OCI-LY1 (cell line): ENCODE measurements around the gene IGSF5.
"Not testable (repeated sequence)": the region's sequence is repeated elsewhere in the genome, so short reads cannot be mapped to it uniquely, and the experiment has no call there.

Source experiments
- H2AFZ ChIP-seq: fragments of 200-600 bp; sonication (generic), shearing (Covaris generic); 2 replicates; pipeline ENCODE4 v1.6.0; 2014; ENCODE audit warnings: antibody characterized with exemption, mild to moderate bottlenecking, low read length
- H3F3A ChIP-seq: fragments of 200-600 bp; sonication (generic), shearing (Covaris generic); 2 replicates; pipeline ENCODE4 v1.6.0; 2014; ENCODE audit warnings: mild to moderate bottlenecking, antibody characterized with exemption, low read length, moderate library complexity; ENCODE audit not compliant: insufficient read depth
- H3K27ac ChIP-seq: fragments of 200-600 bp; sonication (generic); 2 replicates; pipeline ENCODE4 v1.5.1; 2014; ENCODE audit warnings: low read length, mixed run types, mild to moderate bottlenecking, low read depth; ENCODE audit not compliant: poor library complexity, severe bottlenecking
- H3K27me3 ChIP-seq: fragments of 200-600 bp; sonication (generic); 2 replicates; pipeline ENCODE4 v1.6.0; 2014; ENCODE audit warnings: antibody characterized with exemption, mild to moderate bottlenecking, low read length, moderate library complexity; ENCODE audit not compliant: insufficient read depth
- H3K36me3 ChIP-seq: fragments of 200-600 bp; sonication (generic); 2 replicates; pipeline ENCODE4 v1.6.1; 2014; ENCODE audit warnings: mild to moderate bottlenecking, antibody characterized with exemption, low read length, moderate library complexity, mixed read lengths; ENCODE audit not compliant: insufficient read depth
- H3K4me1 ChIP-seq: fragments of 200-600 bp; sonication (generic); 2 replicates; pipeline ENCODE4 v1.5.1; 2014; ENCODE audit warnings: mild to moderate bottlenecking, low read length, moderate library complexity; ENCODE audit not compliant: insufficient read depth, severe bottlenecking
- H3K4me2 ChIP-seq: fragments of 200-600 bp; sonication (generic), shearing (Covaris generic); 2 replicates; pipeline ENCODE4 v1.6.1; 2014; ENCODE audit warnings: low read length
- H3K4me3 ChIP-seq: fragments of 200-600 bp; sonication (generic); 2 replicates; pipeline ENCODE4 v1.5.1; 2014; ENCODE audit warnings: low read length, low read depth, mild to moderate bottlenecking, mixed read lengths; ENCODE audit not compliant: poor library complexity, severe bottlenecking
- H3K79me2 ChIP-seq: fragments of 200-600 bp; shearing (Covaris generic); 2 replicates; pipeline ENCODE4 v1.6.1; 2016; ENCODE audit warnings: mixed run types, low read length, mixed read lengths; ENCODE audit not compliant: insufficient read depth
- H3K9ac ChIP-seq: fragments of 200-600 bp; sonication (generic), shearing (Covaris generic); 2 replicates; pipeline ENCODE4 v1.6.1; 2014; ENCODE audit warnings: mild to moderate bottlenecking, low read length, mixed read lengths
- H3K9me2 ChIP-seq: fragments of 200-600 bp; sonication (generic), shearing (Covaris generic); 2 replicates; pipeline ENCODE4 v1.6.1; 2014; ENCODE audit warnings: low read depth, mild to moderate bottlenecking, low read length, mixed read lengths
- H3K9me3 ChIP-seq: fragments of 200-600 bp; shearing (Covaris generic); 2 replicates; pipeline ENCODE4 v1.6.1; 2014; ENCODE audit warnings: low read length, mixed read lengths
- H4K20me1 ChIP-seq: fragments of 200-600 bp; sonication (generic), shearing (Covaris generic); 2 replicates; pipeline ENCODE4 v1.6.0; 2016; ENCODE audit warnings: mild to moderate bottlenecking, low read length; ENCODE audit not compliant: insufficient read depth
- CTCF ChIP-seq: fragments of 200-600 bp; sonication (generic), shearing (Covaris generic); IDR thresholded peaks from 2 replicates; pipeline ENCODE4 v1.5.1; 2017; ENCODE audit warnings: mild to moderate bottlenecking, antibody characterized with exemption, low read length, moderate library complexity, mixed read lengths
- EZH2 ChIP-seq: fragments of 200-600 bp; sonication (generic), shearing (Covaris generic); IDR thresholded peaks from 2 replicates; pipeline ENCODE4 v1.8.0; 2017; ENCODE audit warnings: borderline replicate concordance, mixed run types, mild to moderate bottlenecking, antibody characterized with exemption, low read length, moderate library complexity, mixed read lengths

The IGSF5 gene

DNA sequence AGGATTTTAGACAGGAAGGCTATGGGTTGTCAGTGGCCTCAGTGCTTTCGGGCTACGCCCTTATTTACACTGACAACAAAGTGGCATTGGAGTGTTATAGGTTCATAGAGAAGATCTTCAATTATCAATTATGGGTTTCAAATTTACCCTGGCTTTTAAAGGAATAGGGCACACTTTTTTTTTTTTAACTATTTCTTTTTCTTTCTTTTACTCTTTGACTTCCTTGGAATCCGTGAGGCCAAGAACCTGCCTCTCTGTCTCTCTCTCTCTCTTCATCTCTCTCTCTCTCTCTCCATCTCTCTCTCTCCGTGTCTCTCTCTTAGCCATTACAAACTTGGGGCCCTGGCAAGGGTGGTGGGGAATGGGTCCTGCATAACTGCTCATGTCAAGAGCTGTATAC is at the start of gene IGSF5:
IGSF5 (plus strand) TSS at position 301 of the 400 bp plus-strand sequence. CDS start 327 bp downstream, outside the sequence.
- H3K27me3 ChIP-seq, H3K27ac ChIP-seq, H3K79me2 ChIP-seq, H3K4me2 ChIP-seq, H3K9me2 ChIP-seq, H3K36me3 ChIP-seq, H2AFZ ChIP-seq, H3K4me3 ChIP-seq, H4K20me1 ChIP-seq, H3K9ac ChIP-seq, H3F3A ChIP-seq, H3K4me1 ChIP-seq, H3K9me3 ChIP-seq: not testable (repeated sequence)

DNA sequence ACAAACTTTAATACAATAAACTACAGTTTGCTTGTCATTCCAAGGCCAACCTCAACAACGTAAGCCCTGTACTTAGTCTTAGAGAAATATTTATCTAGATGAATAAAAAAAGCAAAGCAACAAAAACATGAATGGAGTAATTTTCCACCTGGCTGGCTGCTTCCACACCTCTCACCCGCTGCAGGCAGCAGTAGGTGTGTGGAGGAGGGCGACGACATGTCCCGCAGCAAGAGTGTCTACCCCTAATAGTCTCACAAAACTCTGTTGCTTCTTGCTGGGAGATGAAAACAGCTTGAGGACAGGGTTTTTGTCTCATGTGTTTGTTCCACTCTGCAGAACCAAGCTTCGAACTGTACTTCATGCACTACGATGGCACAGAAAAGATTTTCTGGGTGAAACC is 48.8 kb upstream of the IGSF5 start:
- no peaks in the 10 kb centered on the region for H3K79me2 ChIP-seq
- no peaks in the 10 kb centered on the region for H3K9me3 ChIP-seq
- H3K36me3 ChIP-seq: no peaks in the 10 kb centered on the region
- no peaks in the 10 kb centered on the region for H3K9me2 ChIP-seq
- no peaks in the 10 kb centered on the region for H3K27me3 ChIP-seq
- H2AFZ ChIP-seq: no peak overlapping the region
- no peaks in the 10 kb centered on the region for H3F3A ChIP-seq
- H3K9ac ChIP-seq: no peak overlapping the region
- no peak overlapping the region for H3K27ac ChIP-seq
- no peak overlapping the region for H3K4me3 ChIP-seq
- H3K4me1 ChIP-seq: no peaks in the 10 kb centered on the region
- TF ChIP-seq CTCF: no peak
- no peak for TF ChIP-seq EZH2
- no peak overlapping the region for H3K4me2 ChIP-seq
- H4K20me1 ChIP-seq: no peaks in the 10 kb centered on the region

DNA sequence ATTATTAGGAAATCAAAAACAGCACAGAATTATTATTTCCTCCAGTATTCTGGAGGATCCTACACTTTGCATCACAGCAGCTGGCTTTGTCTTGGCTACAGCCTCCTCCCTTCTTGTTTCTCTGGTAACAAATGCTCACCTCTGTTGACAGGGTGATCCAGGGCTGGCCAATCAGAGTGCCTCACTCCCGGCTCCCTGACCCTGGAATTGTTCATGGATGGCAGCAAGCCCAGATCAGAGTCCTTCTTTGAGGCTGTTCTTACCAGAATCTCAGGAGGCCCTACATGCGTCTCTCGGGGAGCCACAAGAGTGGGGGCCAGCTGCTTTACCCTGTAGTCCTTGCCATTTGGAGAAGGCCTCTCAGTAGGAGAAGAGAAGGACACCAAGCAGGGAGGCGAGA is 48.4 kb upstream of the IGSF5 start:
- H3F3A ChIP-seq: no peaks in the 10 kb centered on the region
- H3K9me2 ChIP-seq: no peaks in the 10 kb centered on the region
- no peaks in the 10 kb centered on the region for H4K20me1 ChIP-seq
- no peaks in the 10 kb centered on the region for H3K4me1 ChIP-seq
- H2AFZ ChIP-seq: no peak overlapping the region
- no peaks in the 10 kb centered on the region for H3K36me3 ChIP-seq
- no peak overlapping the region for H3K9ac ChIP-seq
- H3K79me2 ChIP-seq: no peaks in the 10 kb centered on the region
- no peak overlapping the region for H3K4me2 ChIP-seq
- H3K27ac ChIP-seq: no peak overlapping the region
- TF ChIP-seq CTCF (no peak), EZH2 (no peak)
- no peaks in the 10 kb centered on the region for H3K27me3 ChIP-seq
- no peak overlapping the region for H3K4me3 ChIP-seq
- no peaks in the 10 kb centered on the region for H3K9me3 ChIP-seq

GRCh38 chr21:39700318-39700717 is 44.7 kb upstream of the IGSF5 start:
- H3K4me1 ChIP-seq: no peaks in the 10 kb centered on the region
- no peaks in the 10 kb centered on the region for H3K9me3 ChIP-seq
- H4K20me1 ChIP-seq: no peaks in the 10 kb centered on the region
- H3F3A ChIP-seq: no peaks in the 10 kb centered on the region
- H3K27ac ChIP-seq: no peak overlapping the region
- H3K4me2 ChIP-seq: no peak overlapping the region
- no peak overlapping the region for H3K9ac ChIP-seq
- no peak for TF ChIP-seq CTCF
- no peak for TF ChIP-seq EZH2
- no peak overlapping the region for H2AFZ ChIP-seq
- H3K4me3 ChIP-seq: no peak overlapping the region
- H3K27me3 ChIP-seq: no peaks in the 10 kb centered on the region; the same call in 1 of the 2 replicates
- no peaks in the 10 kb centered on the region for H3K79me2 ChIP-seq
- H3K9me2 ChIP-seq: no peaks in the 10 kb centered on the region
- no peaks in the 10 kb centered on the region for H3K36me3 ChIP-seq
